Measurements from ENCODE around the gene COL5A1.

DNA sequence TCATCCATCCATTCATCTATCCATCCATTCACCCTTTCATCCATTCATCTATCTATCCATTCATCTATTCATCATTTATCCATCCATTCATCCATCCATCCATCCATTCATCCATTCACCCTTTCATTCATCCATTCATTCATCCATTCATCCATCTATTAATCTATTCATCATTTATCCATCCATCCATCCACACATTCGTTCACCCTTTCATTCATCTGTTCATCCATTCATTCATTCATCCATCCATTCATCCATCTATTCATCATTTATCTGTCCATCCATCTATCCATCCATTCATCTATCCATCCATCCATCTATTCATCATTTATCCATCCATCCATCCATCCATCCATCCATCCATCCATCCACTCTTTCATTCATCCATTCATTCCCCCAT lies 205.1 kb downstream of the COL5A1 start:
- TF ChIP-seq CTCF (IDR thresholded peaks at IDR 0.05 in 4 of 5, conservative IDR thresholded peaks at IDR 0.05 in 1 of 5) = no peak
- no peak for TF ChIP-seq POLR2A (IDR thresholded peaks at IDR 0.05)
